ENCODE results near the gene ATP8A2.

- TF ChIP-seq CTCF (conservative IDR thresholded peaks at IDR 0.05; ENCODE audit: low read length) (no peak), EZH2phosphoT487 (IDR thresholded peaks at IDR 0.05; ENCODE audit: borderline replicate concordance, low read depth, low read length) (no peak)
Measured at GRCh38 chr13:25874064-25874737, 502.4 kb downstream of the ATP8A2 start.

All from OCI-LY7 (cell line).